GM21528 (cell line): ENCODE measurements around the gene TPTE.
"Not testable (repeated sequence)": the region's sequence is repeated elsewhere in the genome, so short reads cannot be mapped to it uniquely, and the experiment has no call there.

ENCODE experiments used
- ATAC-seq: cut with Tn5 transposase; IDR thresholded peaks from one replicate; pipeline ENCODE4 v1.9.1; 2021; ENCODE audit warnings: mild to moderate bottlenecking, moderate library complexity; ENCODE audit not compliant: unreplicated experiment, low FRiP score

The TPTE gene

GRCh38 chr21:10521091-10521598 is at the start of gene TPTE:
Gene TPTE (plus strand): TSS chr21:10521583. CDS start chr21:10538724, 17,141 bp downstream.
- ATAC-seq, result no peak

DNA sequence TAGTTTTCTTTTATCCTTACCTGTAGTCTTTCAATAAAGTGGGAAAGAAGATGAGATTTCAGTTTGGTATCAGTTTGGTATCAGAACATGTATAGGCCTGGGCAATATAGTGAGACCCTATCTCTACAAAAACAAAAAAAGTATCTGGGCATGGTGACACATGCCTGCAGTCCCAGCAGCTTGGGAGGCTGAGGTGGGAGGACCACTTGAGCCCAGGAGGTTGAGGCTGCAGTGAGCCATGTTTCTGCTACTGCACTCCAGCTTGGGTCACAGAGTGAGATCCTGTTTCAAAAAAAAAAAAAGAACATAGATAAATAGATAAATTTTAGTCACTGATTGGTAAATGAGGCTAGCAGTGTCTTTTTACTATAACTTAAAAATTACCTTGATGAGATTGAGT is 49.4 kb upstream of the TPTE start:
- not testable (repeated sequence) for ATAC-seq

GRCh38 chr21:10477794-10478193 is 43.6 kb upstream of the TPTE start:
- not testable (repeated sequence) for ATAC-seq

DNA sequence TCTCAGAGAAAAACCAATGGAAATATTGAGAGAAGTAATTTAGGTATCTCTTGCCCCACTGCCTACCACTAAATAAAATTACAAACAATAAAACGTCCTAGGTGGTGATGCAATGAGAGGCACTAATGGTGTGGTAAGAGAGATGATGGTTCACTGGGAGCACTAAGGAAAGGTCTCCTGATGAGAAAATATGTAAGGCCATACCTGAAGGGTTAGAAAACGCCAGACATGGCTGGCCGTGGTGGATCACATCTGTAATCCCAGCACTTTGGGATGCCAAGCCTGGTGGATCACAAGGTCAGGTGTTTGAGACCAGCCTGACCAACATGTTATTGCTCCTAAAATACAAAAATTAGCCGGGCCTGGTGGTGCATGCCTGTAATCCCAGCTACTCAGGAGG is 41.5 kb upstream of the TPTE start:
- not testable (repeated sequence) for ATAC-seq

DNA sequence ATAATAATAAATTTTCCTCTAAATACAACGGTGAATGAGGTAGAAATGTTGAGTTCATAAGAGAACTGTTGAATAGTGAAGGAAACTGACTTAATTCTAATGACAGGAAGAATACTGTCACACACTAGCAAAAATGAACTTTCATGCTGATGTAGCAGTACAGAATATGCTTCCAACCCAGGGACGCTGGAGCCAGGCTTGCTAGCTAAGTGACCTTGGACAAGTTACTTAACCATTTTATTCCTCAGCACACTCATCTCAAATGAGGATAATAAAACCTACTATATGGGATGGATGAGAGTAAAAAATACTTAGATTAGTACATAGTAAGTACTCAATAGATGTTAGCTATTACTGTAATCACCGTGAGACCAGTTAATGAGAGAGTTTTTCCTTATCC is 36.5 kb upstream of the TPTE start:
- not testable (repeated sequence) for ATAC-seq

- not testable (repeated sequence) for ATAC-seq
Measured at GRCh38 chr21:10490453-10490852, 30.9 kb upstream of the TPTE start.

GRCh38 chr21:10511116-10511515 is 10.3 kb upstream of the TPTE start:
- no peak for ATAC-seq

DNA sequence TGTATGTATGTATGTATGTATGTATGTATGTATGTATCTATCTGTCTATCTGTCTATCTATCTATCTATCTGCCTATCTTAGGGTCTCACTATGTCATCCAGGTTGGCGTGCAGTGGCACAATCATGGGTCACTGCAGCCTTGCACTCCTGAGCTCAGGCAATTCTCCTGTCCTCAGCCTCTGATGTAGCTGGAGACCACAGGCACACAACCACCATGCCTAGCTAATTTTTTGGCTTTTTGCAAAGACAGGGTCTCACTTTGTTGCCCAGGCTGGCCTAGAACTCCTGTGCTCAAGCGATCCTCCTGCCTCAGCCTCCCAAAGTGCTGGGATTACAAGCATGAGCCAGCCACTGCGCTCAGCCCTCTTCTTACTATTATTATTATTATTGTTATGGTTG is 4.5 kb upstream of the TPTE start:
- ATAC-seq, result not testable (repeated sequence)

GRCh38 chr21:10517904-10518303 is 3.5 kb upstream of the TPTE start:
- ATAC-seq, result not testable (repeated sequence)

DNA sequence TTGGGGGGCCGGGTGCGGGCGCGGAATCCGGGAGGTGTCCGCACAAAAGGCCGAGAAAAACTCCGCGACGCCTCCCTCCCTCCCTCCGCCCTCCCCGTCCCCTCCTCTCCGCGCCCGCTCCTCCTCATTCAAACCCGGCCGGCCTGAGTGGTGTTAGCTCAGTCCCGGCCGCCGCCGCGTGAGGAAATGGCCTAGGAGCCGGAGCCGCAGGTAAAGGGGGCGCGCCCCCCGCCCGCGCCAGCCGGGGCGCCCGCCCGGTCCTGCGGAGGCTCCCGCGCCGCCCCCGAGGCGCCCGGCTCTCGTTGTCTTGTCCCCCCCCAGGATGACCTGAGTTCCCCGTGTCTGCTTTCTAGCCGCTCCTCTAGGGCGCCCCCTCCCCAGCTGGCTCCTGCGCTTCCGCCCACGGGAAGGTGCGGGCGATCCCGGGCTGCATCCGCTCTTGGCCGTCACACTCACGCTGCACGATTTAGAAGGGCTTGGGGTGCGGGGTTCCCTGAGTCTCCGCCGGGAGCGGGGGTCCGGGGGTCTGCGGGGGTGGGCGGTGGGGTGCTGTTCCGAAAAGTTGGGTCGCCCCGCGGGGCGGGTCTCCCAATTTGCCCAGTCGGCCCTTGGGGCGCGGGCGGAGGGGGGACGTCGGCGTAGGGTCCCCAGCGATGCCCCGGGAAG is 585 bp downstream of the TPTE start:
- not testable (repeated sequence) for ATAC-seq

GRCh38 chr21:10539956-10540355 is 18.6 kb downstream of the TPTE start:
- no peak for ATAC-seq

DNA sequence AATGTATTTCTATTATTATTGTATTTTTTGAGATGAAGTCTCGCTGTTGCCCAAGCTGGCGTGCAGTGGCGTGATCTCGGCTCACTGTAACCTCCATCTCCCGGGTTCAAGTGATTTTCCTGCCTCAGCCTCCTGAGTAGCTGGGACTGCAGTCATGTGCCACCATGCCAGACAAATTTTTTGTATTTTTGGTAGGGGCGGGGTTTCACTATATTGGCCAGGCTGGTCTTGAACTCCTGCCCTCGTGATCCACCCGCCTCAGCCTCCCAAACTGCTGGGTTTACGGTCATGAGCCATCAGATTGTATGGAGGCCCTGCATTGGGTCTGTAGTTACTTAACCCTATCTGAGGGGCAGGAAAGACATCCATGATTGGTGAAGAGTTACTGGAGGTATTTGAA is 23.0 kb downstream of the TPTE start:
- not testable (repeated sequence) for ATAC-seq

DNA sequence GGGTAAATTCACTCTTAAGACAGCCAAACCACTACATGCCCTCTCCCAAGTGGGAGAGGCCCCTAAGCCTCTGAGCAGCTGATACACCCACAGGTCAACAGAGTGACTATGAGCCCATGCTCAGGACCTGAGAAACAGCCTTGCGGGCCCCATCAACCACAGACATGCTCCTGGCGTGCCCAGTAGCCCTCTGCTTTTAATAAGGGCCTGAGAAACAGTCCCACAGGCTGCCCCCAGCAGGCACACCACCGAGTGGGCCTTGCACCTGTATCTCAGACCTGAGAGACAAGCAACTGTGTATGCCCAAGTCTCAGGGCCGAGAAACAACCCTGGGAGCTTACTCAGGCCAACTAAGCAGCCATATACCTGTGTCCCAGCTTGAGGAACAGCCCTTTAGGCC is 26.5 kb downstream of the TPTE start:
- ATAC-seq, result not testable (repeated sequence)

- ATAC-seq, result not testable (repeated sequence)
Measured at GRCh38 chr21:10548331-10548954, 27.1 kb downstream of the TPTE start.

DNA sequence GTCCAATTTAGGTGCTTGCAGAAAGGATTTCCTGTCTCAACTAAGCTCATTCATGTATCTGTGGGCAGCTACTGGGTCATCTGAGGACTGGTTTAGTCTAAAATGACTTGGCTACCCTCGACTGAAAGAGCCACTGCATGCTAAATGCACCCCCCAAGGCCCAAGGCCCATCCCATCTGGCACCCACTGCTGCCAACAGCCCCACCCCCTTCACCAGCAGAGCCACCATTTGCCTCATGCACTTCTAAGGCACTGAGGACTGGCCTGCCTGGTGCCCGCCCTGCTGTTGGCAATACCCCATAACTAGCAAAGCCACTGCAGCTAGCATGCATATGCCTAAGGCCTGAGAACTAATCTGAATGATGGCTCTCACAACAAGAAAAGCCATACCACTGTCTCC is 49.4 kb downstream of the TPTE start:
- ATAC-seq, result not testable (repeated sequence)

DNA sequence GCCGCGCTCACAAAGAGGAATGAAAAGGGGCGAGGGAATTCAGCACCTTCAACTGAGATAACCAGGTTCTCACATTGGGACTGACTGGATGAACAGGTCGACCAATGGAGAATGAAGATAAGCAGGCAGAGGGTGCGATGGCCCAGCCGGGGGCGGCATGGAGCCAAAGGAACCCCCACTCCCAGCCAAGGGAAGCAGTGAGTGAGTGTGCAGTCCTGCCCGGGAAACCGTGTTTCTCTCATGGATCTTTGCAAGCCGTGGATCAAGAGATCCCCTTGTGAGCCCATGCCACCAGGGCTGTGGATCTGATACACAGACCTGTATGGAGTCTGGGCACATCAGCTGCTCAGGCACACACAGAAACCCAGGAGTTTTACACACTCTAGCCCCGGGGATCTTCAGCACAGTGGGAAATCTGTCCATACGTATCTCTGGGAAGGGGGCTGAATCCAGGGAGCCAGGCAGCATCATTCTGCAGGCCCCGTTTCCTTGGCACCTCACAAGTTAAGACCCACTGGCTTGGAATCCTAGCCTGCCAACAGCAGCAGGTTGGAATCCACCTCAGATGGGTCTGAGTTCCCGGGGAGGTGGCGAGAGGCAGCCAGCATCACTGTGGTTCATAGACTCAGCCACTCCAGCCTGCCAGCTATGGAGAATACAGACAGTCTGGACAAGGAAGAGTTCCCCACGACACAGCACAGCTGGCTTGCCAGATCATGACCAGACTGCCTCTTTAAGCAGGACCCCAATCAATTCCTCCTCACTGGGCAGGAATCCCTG is 53.3 kb downstream of the TPTE start:
- not testable (repeated sequence) for ATAC-seq

DNA sequence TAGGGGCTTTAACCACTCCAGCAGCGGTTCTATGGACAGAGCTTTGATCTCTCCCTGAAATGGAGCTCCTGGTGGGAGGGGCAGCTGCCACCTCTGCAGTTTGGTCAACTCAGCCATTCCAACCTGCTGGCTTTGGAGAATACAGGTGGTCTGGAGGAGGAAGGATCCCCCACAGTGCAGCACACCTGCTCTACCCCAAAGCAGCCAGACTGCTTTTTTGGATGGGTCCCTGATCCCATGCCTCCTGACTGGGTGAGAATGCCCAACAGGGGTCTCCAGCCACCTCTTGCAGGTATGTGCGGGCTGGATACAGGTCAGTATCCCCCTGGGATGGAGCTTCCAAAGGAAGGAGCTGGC is 53.9 kb downstream of the TPTE start:
- ATAC-seq, result no peak

GRCh38 chr21:10578910-10579309 is 57.5 kb downstream of the TPTE start:
- ATAC-seq, result not testable (repeated sequence)

DNA sequence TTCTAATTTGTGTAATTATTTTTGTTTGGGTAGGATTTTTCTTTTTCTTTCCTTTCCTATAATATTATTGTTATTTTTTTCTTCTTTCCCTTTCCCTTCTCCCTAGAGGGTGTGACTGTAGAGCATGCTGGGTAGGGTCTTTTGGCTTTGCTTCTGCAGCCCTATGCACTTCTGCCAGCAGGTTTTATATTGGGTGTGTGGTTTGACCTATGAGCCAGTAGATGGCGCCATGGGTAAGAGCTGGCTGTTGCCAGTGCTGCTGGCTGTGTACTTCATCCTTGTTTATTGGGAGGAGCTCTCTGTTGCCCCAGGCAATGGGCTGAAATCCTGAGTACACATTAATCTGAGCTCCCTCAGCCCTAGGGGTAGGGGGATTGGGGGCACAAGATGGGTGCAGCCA is 67.7 kb downstream of the TPTE start:
- not testable (repeated sequence) for ATAC-seq

DNA sequence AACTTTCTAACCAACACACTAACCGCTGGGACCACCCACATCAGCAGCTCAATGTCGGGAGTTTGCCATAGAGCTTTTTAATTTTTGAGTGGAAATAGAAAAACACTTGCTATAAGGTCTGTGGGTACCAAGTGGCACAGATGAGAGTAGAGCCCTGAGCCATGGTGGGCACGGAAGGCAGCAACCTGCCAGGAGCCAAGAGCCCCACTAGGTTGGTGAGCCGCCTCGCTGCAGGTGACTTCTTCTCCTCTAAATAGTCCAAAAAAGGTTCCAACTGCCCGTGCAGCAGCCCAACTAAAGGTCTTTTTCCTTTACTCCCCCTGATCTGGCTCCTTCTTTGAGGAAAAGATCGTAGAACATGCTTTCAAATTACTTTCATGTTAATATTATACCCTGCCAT is 85.7 kb downstream of the TPTE start:
- not testable (repeated sequence) for ATAC-seq

GRCh38 chr21:10614285-10614684 is 92.9 kb downstream of the TPTE start:
- not testable (repeated sequence) for ATAC-seq
